SW 1271 (cell line): ENCODE results near the gene ARL6IP6.

Source experiments
- DNase-seq, 2 experiments: peaks; one replicate each; lab custom pipeline; 2025; lab: John Stamatoyannopoulos, UW

Gene ARL6IP6

DNA sequence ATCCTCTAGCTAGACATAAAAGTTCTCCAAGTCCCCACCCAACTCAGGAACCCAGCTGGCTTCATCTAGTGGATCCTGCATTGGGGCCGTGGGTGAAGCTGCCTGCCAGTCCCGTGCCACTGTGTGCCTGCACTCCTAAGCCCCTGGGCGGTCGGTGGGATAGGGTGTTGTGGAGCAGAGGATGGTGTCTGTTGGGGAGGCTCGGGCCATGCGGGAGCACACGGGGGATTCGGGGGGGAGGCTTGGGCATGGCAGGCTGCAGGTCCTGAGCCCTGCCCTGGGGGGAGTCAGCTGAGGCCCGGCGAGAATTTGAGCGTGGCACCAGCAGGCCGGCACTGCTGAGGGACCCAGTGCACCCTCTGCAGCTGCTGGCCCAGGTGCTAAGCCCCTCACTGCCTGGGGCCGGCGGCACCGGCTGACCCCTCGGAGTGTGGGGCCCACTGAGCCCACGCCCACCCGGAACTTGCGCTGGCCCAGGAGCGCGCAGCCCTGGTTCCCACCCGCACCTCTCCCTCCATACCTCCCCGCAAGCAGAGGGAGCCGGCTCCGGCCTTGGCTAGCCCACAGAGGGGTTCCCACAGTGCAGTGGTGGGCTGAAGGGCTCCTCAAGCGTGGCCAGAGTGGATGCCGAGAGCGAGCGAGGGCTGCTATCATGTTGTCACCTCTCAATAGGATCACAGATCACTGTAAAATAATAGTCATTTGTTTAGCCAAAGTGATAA, 86.4 kb downstream of the ARL6IP6 start:
- DNase-seq: no peak

- no peak for DNase-seq
Observed at GRCh38 chr2:152811916-152812315, 93.5 kb downstream of the ARL6IP6 start.
